K562 (cell line): Measurements from ENCODE around the gene GRIA3. TPM values are rescaled to one million over a fixed set of nuclear protein-coding genes. Genes with fewer than 3 reads are reported as not detected.

Experiments
- ATAC-seq: fragments of 200-7000 bp; cut with Tn5 transposase; 3 replicates; pipeline ENCODE4 v1.9.1; 2020; ENCODE audit warnings: moderate library complexity
- BruUV-seq: library from RNA; stranded (reverse); fragments of 400-500 nt; replicated peaks from 2 replicates; lab custom pipeline; 2021; lab: Mats Ljungman, UMichigan
- CTCF ChIA-PET: fragments of 300-600 bp; formaldehyde crosslinking; extraction: SDS; loops from one replicate; lab custom pipeline; 2021; ENCODE audit warnings: low intra/inter-chr PET ratio; lab: Yijun Ruan, JAX
- POLR2A ChIA-PET: fragments of 300-600, 350-650 bp; sonication (Branson Sonifier 250); formaldehyde crosslinking; extraction: SDS; loops from one replicate; lab custom pipeline; 2021; ENCODE audit warnings: antibody characterized with exemption, inconsistent platforms; lab: Yijun Ruan, JAX
- DNase-seq, 4 experiments: peaks; one replicate each; pipeline versions ENCODE4 v3.0.0 to v3.0.0-alpha.2; 2011 to 2018; ENCODE audit warnings: low spot score in 3 of 4, mixed read lengths in 3 of 4; ENCODE audit errors: extremely low read depth in 1 of 4
- FAIRE-seq: peaks from 2 replicates; lab custom pipeline; 2011; peaks lifted over from hg19 to GRCh38; lab: Jason Lieb, UNC
- H2AFZ ChIP-seq: 2 replicates; pipeline ENCODE4 v1.6.0; 2011; ENCODE audit warnings: low read depth, low read length, control low read depth, inconsistent platforms
- H3K27ac ChIP-seq: fragments of 200-600 bp; 3 replicates; pipeline ENCODE4 v1.8.0; 2011; ENCODE audit warnings: low read depth, mild to moderate bottlenecking, control low read depth, inconsistent platforms, low read length, moderate library complexity, mixed read lengths; ENCODE audit errors: extremely low read depth
- H3K27me3 ChIP-seq, 2 experiments: fragments of 300-600 bp in 1 of 2; 2 replicates in 1 of 2; 3 replicates in 1 of 2; pipeline versions ENCODE4 v1.6.0 to v1.8.0; 2011; ENCODE audit warnings: inconsistent platforms in 2 of 2, low read length in 2 of 2, mild to moderate bottlenecking in 1 of 2, mixed read lengths in 1 of 2, moderate library complexity in 1 of 2; ENCODE audit not compliant: control insufficient read depth in 2 of 2, insufficient read depth in 2 of 2
- H3K36me3 ChIP-seq: fragments of 300-600 bp; 3 replicates; pipeline ENCODE4 v1.8.0; 2011; ENCODE audit warnings: mild to moderate bottlenecking, low read length, inconsistent platforms; ENCODE audit not compliant: control insufficient read depth, insufficient read depth
- H3K4me1 ChIP-seq, 2 experiments: fragments of 200-600 bp in 1 of 2; replicated peaks in 1 of 2; 2 replicates in 1 of 2; 3 replicates in 1 of 2; pipeline versions ENCODE4 v1.5.1 to v1.8.0; 2011; ENCODE audit warnings: inconsistent platforms in 2 of 2, low read length in 2 of 2, mild to moderate bottlenecking in 1 of 2, mixed read lengths in 1 of 2, moderate library complexity in 1 of 2; ENCODE audit not compliant: control insufficient read depth in 2 of 2, insufficient read depth in 2 of 2
- H3K4me2 ChIP-seq: 2 replicates; pipeline ENCODE4 v1.6.1; 2011; ENCODE audit warnings: low read length, control low read depth, inconsistent platforms, mixed read lengths; ENCODE audit not compliant: insufficient read depth
- H3K4me3 ChIP-seq: fragments of 200-600 bp; sonication (generic), shearing (Covaris generic); 2 replicates; pipeline ENCODE4 v1.5.1; 2016; ENCODE audit warnings: control low read depth, inconsistent platforms
- H3K79me2 ChIP-seq: fragments of 200-600 bp; 3 replicates; pipeline ENCODE4 v1.8.0; 2011; ENCODE audit warnings: low read length, inconsistent platforms; ENCODE audit not compliant: control insufficient read depth, insufficient read depth
- H3K9ac ChIP-seq, 2 experiments: 2 replicates each; pipeline versions ENCODE4 v1.6.0 to v1.6.1; 2011; ENCODE audit warnings: low read depth in 2 of 2, low read length in 2 of 2, control low read depth in 1 of 2, inconsistent platforms in 1 of 2, mild to moderate bottlenecking in 1 of 2, mixed read lengths in 1 of 2; ENCODE audit not compliant: insufficient read depth in 1 of 2
- H3K9me1 ChIP-seq: one replicate; pipeline ENCODE4 v1.6.0; 2011; ENCODE audit warnings: inconsistent platforms, mild to moderate bottlenecking, low read length, moderate library complexity; ENCODE audit not compliant: control insufficient read depth, insufficient read depth
- H3K9me3 ChIP-seq: replicated peaks from 2 replicates; pipeline ENCODE4 v1.5.1; 2011; ENCODE audit warnings: low read depth, low read length, inconsistent platforms; ENCODE audit not compliant: control insufficient read depth, insufficient read depth
- H4K20me1 ChIP-seq: replicated peaks from 2 replicates; pipeline ENCODE4 v1.6.1; 2011; ENCODE audit warnings: low read length, inconsistent platforms, mixed read lengths; ENCODE audit not compliant: control insufficient read depth, insufficient read depth
- BRF1 ChIP-seq: IDR thresholded peaks from 3 replicates; pipeline ENCODE4 v1.6.1; 2011; ENCODE audit warnings: borderline replicate concordance, mild to moderate bottlenecking; ENCODE audit not compliant: insufficient read length; ENCODE audit errors: extremely low read depth
- FUS ChIP-seq: fragments of 200-400 bp; formaldehyde crosslinking; optimal IDR thresholded peaks from 2 replicates; pipeline ENCODE3; 2017; ENCODE audit warnings: low read depth, low read length
- HDAC8 ChIP-seq: fragments of 450-650 bp; IDR thresholded peaks from 2 replicates; pipeline ENCODE4 v1.6.1; 2016; ENCODE audit warnings: mild to moderate bottlenecking, missing genetic modification characterization, moderate library complexity, missing compliant biosample characterization
- KAT2B ChIP-seq: IDR thresholded peaks from one replicate; pipeline ENCODE4 v1.6.1; 2012; ENCODE audit warnings: low read depth, mild to moderate bottlenecking, control low read depth, inconsistent platforms, low read length, moderate library complexity
- KAT8 ChIP-seq: fragments of 450-650 bp; IDR thresholded peaks from 2 replicates; pipeline ENCODE4 v1.6.1; 2016; ENCODE audit warnings: low read depth, mild to moderate bottlenecking
- NKRF ChIP-seq: fragments of 450-650 bp; IDR thresholded peaks from 2 replicates; pipeline ENCODE4 v1.6.1; 2016; ENCODE audit warnings: borderline replicate concordance
- RBM15 ChIP-seq: fragments of 200-400 bp; formaldehyde crosslinking; IDR thresholded peaks from 2 replicates; pipeline ENCODE4 v1.6.1; 2018; ENCODE audit warnings: mild to moderate bottlenecking, low read length, moderate library complexity; ENCODE audit not compliant: insufficient read depth
- ZBTB40 ChIP-seq, 2 experiments: fragments of 450-650 bp in 1 of 2; sonication (generic) in 1 of 2; formaldehyde crosslinking in 1 of 2; IDR thresholded peaks; 2 replicates each; pipeline versions ENCODE4 v1.7.1 to v1.9.0; 2016 to 2022; ENCODE audit warnings: inconsistent platforms in 1 of 2, mild to moderate bottlenecking in 1 of 2, missing genetic modification reagents in 1 of 2
- WGBS: fragments of 100-300 bp; shearing (Covaris generic); methylation state at CpG from one replicate; pipeline ENCODE4 v1.1.6; 2016; ENCODE audit warnings: low coverage, mixed read lengths; ENCODE audit not compliant: insufficient coverage; ENCODE audit errors: missing lambda C conversion rate; 5-methylcytosine and 5-hydroxymethylcytosine counted together
- in situ Hi-C: fragments of 300-500 bp; cut with MboI; formaldehyde crosslinking; loops from 4 replicates; pipeline ENCODE4 v1.15.0; 2018; ENCODE audit warnings: inconsistent platforms, mixed read lengths
- intact Hi-C: fragments of 100-400 bp; cut with micrococcal nuclease; formaldehyde crosslinking; loops from 2 replicates; pipeline ENCODE4 v1.14.2; 2022
- polyA plus RNA-seq, 8 experiments: library from polyadenylated mRNA; depleted of rRNA in 4 of 8; stranded (reverse) in 5 of 8; unstranded in 3 of 8; fragments of >200 nt; fragmentation: Nextera tagmentation in 2 of 8; fragmentation: Illumina TruSeq in 1 of 8; extraction: Ambion mirVana in 2 of 8; extraction: Trizol in 1 of 8; gene quantifications; 2 replicates each; pipeline versions ENCODE4 v1.2.1 to v1.2.3, GENCODE V29; 2011 to 2014; ENCODE audit warnings: inconsistent platforms in 1 of 8, missing spikeins in 1 of 8
- total RNA-seq, 7 experiments: library from RNA; depleted of rRNA in 6 of 7; stranded (reverse); fragments of >200 nt in 6 of 7; fragmentation: Illumina TruSeq in 2 of 7; extraction: Trizol in 2 of 7; gene quantifications; 2 replicates each; pipeline versions ENCODE4 v1.2.1 to v1.2.3, GENCODE V29; 2011 to 2021; ENCODE audit warnings: low replicate concordance in 1 of 7

Gene GRIA3
- total and polyA plus RNA-seq, 9 of the 15 experiments (the other 6 are each of a cell fraction or from before 2014, with no cell fraction given) = 0.10 TPM; not detected in 8

GRCh38 chrX:123217077-123217476, 33.0 kb downstream of the GRIA3 start (continued):
- TF ChIP-seq NKRF = no peak
- TF ChIP-seq BRF1 = no peak
- no peak for TF ChIP-seq FUS
- no peak for TF ChIP-seq KAT8

- no TSS peak for BruUV-seq
- intact Hi-C loops = no loop called here
- Histone ChIP-seq H3K9me3 (no peaks in the 10 kb centered on the region), H4K20me1 (no peaks in the 10 kb centered on the region), H3K4me1 (peaks cover 7 to 36% of the 10 kb centered on the region in 2 experiments), H3K36me3 (no peaks in the 10 kb centered on the region), H3K4me2 (peak overlapping the region; percentile 70), H3K27ac (peak overlapping the region; percentile 88), H3K9me1 (no peaks in the 10 kb centered on the region), H3K4me3 (no peak overlapping the region), H3K9ac (0 out of 4 replicates have a peak overlapping the region, but pooled peaks of 1 of the 2 experiments have one; percentile 46), H3K79me2 (no peaks in the 10 kb centered on the region), H2AFZ (peak overlapping the region; percentile 66; the same call in 1 of the 2 replicates), H3K27me3 (no peaks in the 10 kb centered on the region)
- in situ Hi-C loops = no loop called here
- ChIA-PET CTCF (no interaction called here), POLR2A (interaction anchor here (0.8 to 1.6 kb wide), 4 partner anchors 10 to 22 kb away, joined by 3 to 7 read pairs (median 4); no protein-coding TSS in a partner anchor)
- 0% methylated on average over 2 of the region's 2 CpGs for WGBS
- DNase-seq (peak in 1 of 4 experiments; percentile 6), ATAC-seq (no peak), FAIRE-seq (no peak)
- no peak for TF ChIP-seq ZBTB40 (IDR thresholded peaks at IDR 0.05)
- TF ChIP-seq ZBTB40 (CRISPR knock-in tag; IDR thresholded peaks at IDR 0.05) = no peak
- no peak for TF ChIP-seq HDAC8
- TF ChIP-seq RBM15 = no peak
- no peak for TF ChIP-seq KAT2B
These were observed 33.6 kb downstream of the GRIA3 start for GRCh38 chrX:123217728-123218127.
